Loucy (cell line): ENCODE results near the gene MCM5.

Experiments used
- CTCF ChIP-seq: fragments of 200-600 bp; sonication (generic); conservative IDR thresholded peaks from 2 replicates; pipeline ENCODE4 v1.5.1; 2014; ENCODE audit warnings: mild to moderate bottlenecking, antibody characterized with exemption, low read length
- EZH2phosphoT487 ChIP-seq: fragments of 200-600 bp; IDR thresholded peaks from 2 replicates; pipeline ENCODE4 v1.6.1; 2018; ENCODE audit warnings: antibody characterized with exemption, mild to moderate bottlenecking, moderate library complexity, borderline replicate concordance

GRCh38 chr22:35409783-35410662 is 10.1 kb downstream of the MCM5 start:
- no peak for TF ChIP-seq CTCF
- no peak for TF ChIP-seq EZH2phosphoT487
